PC-3 (cell line): ENCODE data around the gene DNAJC3.

Source experiments
- CTCF ChIP-seq: fragments of 300-600 bp; sonication (generic); conservative IDR thresholded peaks from 2 replicates; pipeline ENCODE4 v1.5.1; 2017; ENCODE audit warnings: antibody characterized with exemption, low read depth, mild to moderate bottlenecking, low read length
- EZH2 ChIP-seq: fragments of 300-600 bp; sonication (generic); IDR thresholded peaks from one replicate; pipeline ENCODE4 v1.6.1; 2017; ENCODE audit warnings: antibody characterized with exemption, mild to moderate bottlenecking, low read length; ENCODE audit not compliant: unreplicated experiment

- no peak for TF ChIP-seq CTCF
- no peak for TF ChIP-seq EZH2
These were observed 79.1 kb downstream of the DNAJC3 start for GRCh38 chr13:95756072-95756471.
